GM12878 (cell line): ENCODE data around the gene AGPAT4. TPM values are rescaled to one million over a fixed set of nuclear protein-coding genes. Genes with fewer than 3 reads are reported as not detected.

Experiments used
- ATAC-seq: fragments of 200-7000 bp; cut with Tn5 transposase; 3 replicates; pipeline ENCODE4 v1.9.1; 2020; ENCODE audit warnings: mild to moderate bottlenecking, moderate library complexity
- BruUV-seq: library from RNA; stranded (reverse); fragments of 400-500 nt; replicated peaks from 2 replicates; lab custom pipeline; 2021; lab: Mats Ljungman, UMichigan
- CTCF ChIA-PET: fragments of 300-600 bp; sonication (Branson Sonifier 250); formaldehyde crosslinking; extraction: SDS; loops from one replicate; lab custom pipeline; 2021; ENCODE audit warnings: inconsistent platforms; lab: Yijun Ruan, JAX
- POLR2A ChIA-PET: fragments of 350-600 bp; formaldehyde crosslinking; extraction: SDS; loops from one replicate; lab custom pipeline; 2021; ENCODE audit warnings: inconsistent platforms; lab: Charles Lee
- RAD21 ChIA-PET: fragments of 300-600 bp; sonication (Branson Sonifier 250); formaldehyde crosslinking; loops from one replicate; lab custom pipeline; 2023; ENCODE audit warnings: antibody characterized with exemption; ENCODE audit not compliant: unreplicated experiment; lab: Charles Lee
- SMC1A ChIA-PET: fragments of 300-600 bp; sonication (Branson Sonifier 250); formaldehyde crosslinking; loops from one replicate; lab custom pipeline; 2023; ENCODE audit not compliant: unreplicated experiment, uncharacterized antibody; lab: Charles Lee
- DNase-seq: peaks from one replicate; pipeline ENCODE4 v3.0.0-alpha.2; 2011; ENCODE audit warnings: low read depth, low spot score
- FAIRE-seq: peaks from 3 replicates; lab custom pipeline; 2011; peaks lifted over from hg19 to GRCh38; lab: Jason Lieb, UNC
- H2AFZ ChIP-seq: 2 replicates; pipeline ENCODE4 v1.6.0; 2011; ENCODE audit warnings: low read depth, low read length, control low read depth; ENCODE audit not compliant: control insufficient read depth
- H3K27ac ChIP-seq: 2 replicates; pipeline ENCODE4 v1.5.1; 2011; ENCODE audit warnings: control low read depth; ENCODE audit not compliant: control insufficient read depth, insufficient read depth
- H3K27me3 ChIP-seq, 2 experiments: replicated peaks in 1 of 2; 2 replicates each; pipeline versions ENCODE4 v1.6.0 to v1.6.1; 2011; ENCODE audit warnings: low read length in 1 of 2; ENCODE audit not compliant: control insufficient read depth in 2 of 2, insufficient read depth in 2 of 2
- H3K36me3 ChIP-seq, 2 experiments: 2 replicates each; pipeline ENCODE4 v1.5.1; 2011; ENCODE audit warnings: low read length in 1 of 2; ENCODE audit not compliant: control insufficient read depth in 2 of 2, insufficient read depth in 2 of 2
- H3K4me1 ChIP-seq: 2 replicates; pipeline ENCODE4 v1.6.1; 2011; ENCODE audit warnings: mild to moderate bottlenecking, low read length, moderate library complexity, mixed read lengths; ENCODE audit not compliant: control insufficient read depth, insufficient read depth
- H3K4me2 ChIP-seq: 2 replicates; pipeline ENCODE4 v1.6.0; 2011; ENCODE audit warnings: control low read depth; ENCODE audit not compliant: control insufficient read depth, insufficient read depth
- H3K4me3 ChIP-seq: fragments of 200-600 bp; sonication (generic); 2 replicates; pipeline ENCODE4 v1.5.1; 2016
- H3K79me2 ChIP-seq: 2 replicates; pipeline ENCODE4 v1.6.0; 2011; ENCODE audit warnings: low read length; ENCODE audit not compliant: control insufficient read depth, insufficient read depth
- H3K9ac ChIP-seq: 2 replicates; pipeline ENCODE4 v1.8.0; 2011; ENCODE audit warnings: low read length, control low read depth, mixed read lengths; ENCODE audit not compliant: control insufficient read depth, insufficient read depth
- H3K9me3 ChIP-seq: replicated peaks from 3 replicates; pipeline ENCODE4 v1.5.1; 2011; ENCODE audit warnings: mild to moderate bottlenecking, low read length; ENCODE audit not compliant: control insufficient read depth, insufficient read depth
- H4K20me1 ChIP-seq: 2 replicates; pipeline ENCODE4 v1.6.0; 2011; ENCODE audit not compliant: control insufficient read depth, insufficient read depth
- MTA2 ChIP-seq: fragments of 450-650 bp; IDR thresholded peaks from 2 replicates; pipeline ENCODE4 v1.6.1; 2016; ENCODE audit warnings: low read depth, mild to moderate bottlenecking, moderate library complexity
- WGBS: methylation state at CpG from one replicate; pipeline ENCODE4 v1.1.6; 2016; ENCODE audit warnings: low lambda C conversion rate; ENCODE audit not compliant: insufficient replicate concordance, insufficient coverage; ENCODE audit errors: missing lambda C conversion rate; 5-methylcytosine and 5-hydroxymethylcytosine counted together
- in situ Hi-C: fragments of 300-500 bp; cut with MboI; formaldehyde crosslinking; loops from 9 replicates; pipeline ENCODE4 v1.14.3; 2018; ENCODE audit warnings: mixed read lengths
- intact Hi-C: fragments of 100-400 bp; cut with micrococcal nuclease; formaldehyde crosslinking; loops from one replicate; pipeline ENCODE4 v1.14.2; 2022; ENCODE audit not compliant: unreplicated experiment
- polyA plus RNA-seq, 11 experiments: library from polyadenylated mRNA; depleted of rRNA in 4 of 11; unstranded in 6 of 11; stranded (reverse) in 5 of 11; fragments of >200 nt; fragmentation: Nextera tagmentation in 4 of 11; fragmentation: Illumina TruSeq in 1 of 11; extraction: Ambion mirVana in 4 of 11; extraction: Trizol in 1 of 11; gene quantifications; 1 replicate in 1 of 11; 2 replicates in 10 of 11; pipeline versions ENCODE4 v1.2.1 to v1.2.3, GENCODE V29; 2011 to 2016; ENCODE audit warnings: inconsistent platforms in 2 of 11, missing spikeins in 2 of 11, low read depth in 1 of 11
- total RNA-seq, 4 experiments: library from RNA; depleted of rRNA in 3 of 4; stranded (reverse); fragments of >200 nt in 3 of 4; fragmentation: Illumina TruSeq in 1 of 4; extraction: Trizol in 1 of 4; gene quantifications; 2 replicates each; pipeline versions ENCODE4 v1.2.1 to v1.2.3, GENCODE V29; 2013 to 2021
- TF ChIP-seq, protein P1 (sequence below): fragments of 450-650 bp; IDR thresholded peaks from 2 replicates; pipeline ENCODE4 v1.6.1; 2017; ENCODE audit warnings: mild to moderate bottlenecking
- TF ChIP-seq, protein P2 (sequence below): fragments of 150-350 bp; IDR thresholded peaks from 2 replicates; pipeline ENCODE4 v1.6.1; 2014; ENCODE audit warnings: mild to moderate bottlenecking, low read depth, low read length

AGPAT4 gene
- total and polyA plus RNA-seq, 10 of the 15 experiments (the other 5 are each of a cell fraction or from before 2014, with no cell fraction given) = 0.34 to 2.2 (median 1.3) TPM

DNA sequence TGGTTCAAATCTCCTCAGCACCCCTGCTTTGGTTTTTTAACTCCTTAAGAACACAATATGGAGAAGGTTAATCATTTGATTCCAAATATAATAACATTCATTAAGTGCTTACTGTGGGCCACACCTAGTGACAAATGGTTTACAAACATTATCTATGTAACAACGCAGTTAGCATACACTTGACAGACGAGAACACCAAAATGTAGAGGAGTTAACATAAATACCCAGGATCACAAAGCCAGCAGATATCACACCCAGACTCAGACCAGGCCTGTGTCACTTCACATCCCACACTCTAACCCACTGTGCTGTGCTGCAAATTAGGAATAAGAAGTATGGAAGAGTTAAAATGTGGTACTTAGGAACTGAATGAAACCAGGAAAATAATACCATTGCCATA lies 82.9 kb downstream of the AGPAT4 start:
- H3K79me2 ChIP-seq = no peaks in the 10 kb centered on the region
- intact Hi-C loops = no loop called here
- no peak for FAIRE-seq
- H3K4me2 ChIP-seq = no peak overlapping the region
- no peak overlapping the region for H3K27ac ChIP-seq
- H3K27me3 ChIP-seq = no peaks in the 10 kb centered on the region
- 73% methylated on average over 2 of the region's 2 CpGs for WGBS
- ChIA-PET SMC1A (no interaction called here), POLR2A (no interaction called here), RAD21 (no interaction called here), CTCF (interaction anchor here (0.5 kb wide), 1 partner anchor 28 kb away, joined by 4 read pairs; no protein-coding TSS in a partner anchor)
- H3K4me1 ChIP-seq = no peaks in the 10 kb centered on the region
- no peak overlapping the region for H3K4me3 ChIP-seq
- in situ Hi-C loops = no loop called here
- no peaks in the 10 kb centered on the region for H3K36me3 ChIP-seq
- no TSS peak for BruUV-seq
- H2AFZ ChIP-seq = no peak overlapping the region
- peaks cover 2% of the 10 kb centered on the region; the same call in 1 of the 3 replicates for H3K9me3 ChIP-seq
- H4K20me1 ChIP-seq = no peaks in the 10 kb centered on the region
- no peak for TF ChIP-seq MTA2
- TF ChIP-seq, protein P1, sequence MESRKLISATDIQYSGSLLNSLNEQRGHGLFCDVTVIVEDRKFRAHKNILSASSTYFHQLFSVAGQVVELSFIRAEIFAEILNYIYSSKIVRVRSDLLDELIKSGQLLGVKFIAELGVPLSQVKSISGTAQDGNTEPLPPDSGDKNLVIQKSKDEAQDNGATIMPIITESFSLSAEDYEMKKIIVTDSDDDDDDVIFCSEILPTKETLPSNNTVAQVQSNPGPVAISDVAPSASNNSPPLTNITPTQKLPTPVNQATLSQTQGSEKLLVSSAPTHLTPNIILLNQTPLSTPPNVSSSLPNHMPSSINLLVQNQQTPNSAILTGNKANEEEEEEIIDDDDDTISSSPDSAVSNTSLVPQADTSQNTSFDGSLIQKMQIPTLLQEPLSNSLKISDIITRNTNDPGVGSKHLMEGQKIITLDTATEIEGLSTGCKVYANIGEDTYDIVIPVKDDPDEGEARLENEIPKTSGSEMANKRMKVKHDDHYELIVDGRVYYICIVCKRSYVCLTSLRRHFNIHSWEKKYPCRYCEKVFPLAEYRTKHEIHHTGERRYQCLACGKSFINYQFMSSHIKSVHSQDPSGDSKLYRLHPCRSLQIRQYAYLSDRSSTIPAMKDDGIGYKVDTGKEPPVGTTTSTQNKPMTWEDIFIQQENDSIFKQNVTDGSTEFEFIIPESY = no peak
- TF ChIP-seq, protein P2, sequence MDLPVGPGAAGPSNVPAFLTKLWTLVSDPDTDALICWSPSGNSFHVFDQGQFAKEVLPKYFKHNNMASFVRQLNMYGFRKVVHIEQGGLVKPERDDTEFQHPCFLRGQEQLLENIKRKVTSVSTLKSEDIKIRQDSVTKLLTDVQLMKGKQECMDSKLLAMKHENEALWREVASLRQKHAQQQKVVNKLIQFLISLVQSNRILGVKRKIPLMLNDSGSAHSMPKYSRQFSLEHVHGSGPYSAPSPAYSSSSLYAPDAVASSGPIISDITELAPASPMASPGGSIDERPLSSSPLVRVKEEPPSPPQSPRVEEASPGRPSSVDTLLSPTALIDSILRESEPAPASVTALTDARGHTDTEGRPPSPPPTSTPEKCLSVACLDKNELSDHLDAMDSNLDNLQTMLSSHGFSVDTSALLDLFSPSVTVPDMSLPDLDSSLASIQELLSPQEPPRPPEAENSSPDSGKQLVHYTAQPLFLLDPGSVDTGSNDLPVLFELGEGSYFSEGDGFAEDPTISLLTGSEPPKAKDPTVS = no peak
- no peak for DNase-seq
- no peak for ATAC-seq
- H3K9ac ChIP-seq = no peak overlapping the region
